GM06990 (cell line): ENCODE results near the gene C1QTNF1.
A peak's percentile ranks its signal among the peaks of the same experiment; 100 is the strongest.

Experiments
- DNase-seq: peaks from one replicate; pipeline ENCODE4 v3.0.0-alpha.2; 2011; ENCODE audit not compliant: insufficient read length; ENCODE audit errors: extremely low read depth
- H3K27me3 ChIP-seq: replicated peaks from 2 replicates; pipeline ENCODE4 v1.6.0; 2011; ENCODE audit warnings: low read length; ENCODE audit not compliant: control insufficient read depth, insufficient read depth
- H3K36me3 ChIP-seq: 2 replicates; pipeline ENCODE4 v1.5.1; 2011; ENCODE audit warnings: low read length; ENCODE audit not compliant: control insufficient read depth, insufficient read depth
- H3K4me3 ChIP-seq: replicated peaks from 2 replicates; pipeline ENCODE4 v1.5.1; 2011; ENCODE audit warnings: low read depth, mild to moderate bottlenecking, control low read depth, low read length
- CTCF ChIP-seq: IDR thresholded peaks from 2 replicates; pipeline ENCODE4 v1.5.1; 2011; ENCODE audit warnings: low read length, control low read depth, mild to moderate bottlenecking, inconsistent platforms; ENCODE audit not compliant: insufficient read depth, poor library complexity, severe bottlenecking

Gene C1QTNF1

GRCh38 chr17:79006794-79007503, 17.0 kb upstream of the C1QTNF1 start:
- H3K36me3 ChIP-seq = peaks cover 8% of the 10 kb centered on the region
- no peaks in the 10 kb centered on the region for H3K27me3 ChIP-seq
- no peak overlapping the region for H3K4me3 ChIP-seq
- no peak for TF ChIP-seq CTCF
- no peak for DNase-seq

GRCh38 chr17:79007504-79008381, 16.2 kb upstream of the C1QTNF1 start:
- no peak for DNase-seq
- Histone ChIP-seq H3K36me3 (peaks cover 5% of the 10 kb centered on the region), H3K27me3 (no peaks in the 10 kb centered on the region), H3K4me3 (peak overlapping the region; percentile 96)
- no peak for TF ChIP-seq CTCF

GRCh38 chr17:79008666-79009387, 15.1 kb upstream of the C1QTNF1 start:
- Histone ChIP-seq H3K36me3 (peaks cover 5% of the 10 kb centered on the region), H3K4me3 (peak overlapping the region; percentile 96), H3K27me3 (no peaks in the 10 kb centered on the region)
- DNase-seq = no peak
- no peak for TF ChIP-seq CTCF

GRCh38 chr17:79009397-79010303, 14.3 kb upstream of the C1QTNF1 start, which contains the start of gene CANT1:
Gene CANT1 (minus strand): TSS chr17:79009764. CDS start chr17:78997622, 12,142 bp downstream.
- H3K27me3 ChIP-seq = no peaks in the 10 kb centered on the region
- H3K4me3 ChIP-seq = peak within 1 kb of the TSS; percentile 96
- peaks cover 5% of the 10 kb centered on the region for H3K36me3 ChIP-seq
- TF ChIP-seq CTCF = no peak
- peak; percentile 91 for DNase-seq

GRCh38 chr17:79010304-79010646, 13.7 kb upstream of the C1QTNF1 start:
- H3K4me3 ChIP-seq = peak overlapping the region; percentile 74
- H3K27me3 ChIP-seq = no peaks in the 10 kb centered on the region
- no peak for DNase-seq
- H3K36me3 ChIP-seq = peaks cover 4% of the 10 kb centered on the region
- TF ChIP-seq CTCF = no peak
